Measurements from ENCODE around the gene ZDHHC9. TPM values are rescaled to one million over a fixed set of nuclear protein-coding genes. Genes with fewer than 3 reads are reported as not detected.

Gene ZDHHC9
- total and polyA plus RNA-seq, 9 of the 15 experiments (the other 6 are each of a cell fraction or from before 2014, with no cell fraction given), result 6.8 to 22.4 (median 9.1) TPM

DNA sequence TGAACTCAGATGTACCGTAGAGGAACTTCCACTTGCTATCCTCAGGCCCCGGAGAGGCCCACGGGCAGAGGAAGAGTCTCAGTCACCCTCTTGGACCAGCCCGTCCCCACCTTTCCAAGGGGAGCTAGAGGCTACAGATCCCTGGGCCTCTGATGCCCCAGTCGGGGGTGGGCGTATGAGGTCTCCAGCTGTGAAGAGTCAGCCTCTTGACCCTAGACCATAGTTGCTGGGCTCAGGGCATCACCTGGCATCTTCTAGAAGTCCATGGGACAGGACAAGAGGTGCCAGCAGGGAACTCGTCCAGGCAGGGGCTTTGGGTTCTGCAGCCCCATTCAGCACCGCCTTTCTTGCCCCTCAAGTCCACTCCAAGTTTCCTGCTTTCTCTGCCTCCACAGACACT, 52.4 kb downstream of the ZDHHC9 start (continued):
- TF ChIP-seq ARID2 (IDR thresholded peaks at IDR 0.05) (no peak), CBX8 (IDR thresholded peaks at IDR 0.05; ENCODE audit: borderline replicate concordance, extremely low read depth, low read depth, low read length, poor library complexity, severe bottlenecking) (no peak), KAT7 (CRISPR knock-in tag; IDR thresholded peaks at IDR 0.05; ENCODE audit: borderline replicate concordance) (no peak), SAFB2 (IDR thresholded peaks at IDR 0.05; ENCODE audit: borderline replicate concordance, low read depth, low read length, severe bottlenecking) (no peak), ZNF354B (CRISPR knock-in tag; IDR thresholded peaks at IDR 0.05) (no peak), ZKSCAN1 (IDR thresholded peaks at IDR 0.05; ENCODE audit: low read depth, low read length) (no peak), NUFIP1 (IDR thresholded peaks at IDR 0.05; ENCODE audit: partially characterized antibody) (no peak), ZNF75A (CRISPR knock-in tag; IDR thresholded peaks at IDR 0.05) (no peak), MTA2 (IDR thresholded peaks at IDR 0.05; ENCODE audit: low read depth) (no peak), BACH1 (tag; IDR thresholded peaks at IDR 0.05) (no peak)
- TF ChIP-seq, protein P1, sequence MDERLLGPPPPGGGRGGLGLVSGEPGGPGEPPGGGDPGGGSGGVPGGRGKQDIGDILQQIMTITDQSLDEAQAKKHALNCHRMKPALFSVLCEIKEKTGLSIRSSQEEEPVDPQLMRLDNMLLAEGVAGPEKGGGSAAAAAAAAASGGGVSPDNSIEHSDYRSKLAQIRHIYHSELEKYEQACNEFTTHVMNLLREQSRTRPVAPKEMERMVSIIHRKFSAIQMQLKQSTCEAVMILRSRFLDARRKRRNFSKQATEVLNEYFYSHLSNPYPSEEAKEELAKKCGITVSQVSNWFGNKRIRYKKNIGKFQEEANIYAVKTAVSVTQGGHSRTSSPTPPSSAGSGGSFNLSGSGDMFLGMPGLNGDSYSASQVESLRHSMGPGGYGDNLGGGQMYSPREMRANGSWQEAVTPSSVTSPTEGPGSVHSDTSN (CRISPR knock-in tag; IDR thresholded peaks at IDR 0.05; ENCODE audit: low read depth), result no peak
- TF ChIP-seq, protein P1 (tag; conservative IDR thresholded peaks at IDR 0.05; ENCODE audit: low read depth), result no peak

Data from K562 (cell line).